T47D (cell line): ENCODE results near the gene FNDC3B.

ENCODE experiments used
- DNase-seq, 2 experiments: peaks; one replicate each; pipeline versions ENCODE4 v3.0.0 to v3.0.0-alpha.2; 2011 to 2012; ENCODE audit warnings: low read depth in 1 of 2, low spot score in 1 of 2
- JUND ChIP-seq: IDR thresholded peaks from 2 replicates; pipeline ENCODE4 v1.6.1; 2012; ENCODE audit warnings: low read depth
- in situ Hi-C: cut with HindIII; loops from 2 replicates; pipeline ENCODE4 v1.10.0; 2016; ENCODE audit warnings: low sequenced_read_pairs, low pct_unique_long_range_greater_than_20kb

The FNDC3B gene

DNA sequence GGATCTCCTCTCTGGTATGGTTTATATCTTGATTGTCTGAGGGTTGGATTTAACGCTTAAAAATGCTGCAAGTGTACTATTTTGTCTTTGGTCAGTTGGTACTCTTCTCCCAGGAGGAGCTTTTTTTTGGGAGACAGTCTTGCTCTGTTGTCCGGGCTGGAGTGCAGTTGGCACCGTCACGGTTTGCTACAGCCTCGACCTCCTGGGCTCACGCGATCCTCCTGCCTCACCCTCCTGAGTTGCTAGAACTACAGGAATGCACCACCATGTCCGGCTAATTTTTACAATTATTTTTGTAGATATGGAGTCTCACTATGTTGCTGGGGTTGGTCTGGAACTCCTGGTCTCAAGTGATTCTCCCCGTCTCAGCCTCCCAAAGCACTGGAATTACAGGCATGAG is 89.5 kb downstream of the FNDC3B start:
- no peak for TF ChIP-seq JUND
- DNase-seq = no peak
- in situ Hi-C loops = no loop called here

DNA sequence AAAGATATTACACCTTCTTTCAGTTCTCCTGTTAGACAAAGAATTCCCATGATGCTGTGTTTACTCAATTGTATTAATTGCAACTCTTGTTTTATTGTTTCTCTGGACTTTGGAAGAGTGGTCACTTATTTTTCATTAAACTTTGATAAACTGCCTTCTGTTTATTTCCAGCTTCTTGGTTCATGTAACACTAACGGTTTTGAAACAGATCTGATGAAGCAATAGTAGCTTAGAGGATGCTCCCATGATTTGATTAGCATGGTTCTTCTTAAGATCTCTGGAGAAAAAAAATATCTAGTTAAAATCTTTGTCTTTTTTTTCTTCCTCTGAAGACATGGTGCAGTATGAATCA is 90.1 kb downstream of the FNDC3B start:
- in situ Hi-C loops = no loop called here
- TF ChIP-seq JUND = no peak
- DNase-seq = no peak

DNA sequence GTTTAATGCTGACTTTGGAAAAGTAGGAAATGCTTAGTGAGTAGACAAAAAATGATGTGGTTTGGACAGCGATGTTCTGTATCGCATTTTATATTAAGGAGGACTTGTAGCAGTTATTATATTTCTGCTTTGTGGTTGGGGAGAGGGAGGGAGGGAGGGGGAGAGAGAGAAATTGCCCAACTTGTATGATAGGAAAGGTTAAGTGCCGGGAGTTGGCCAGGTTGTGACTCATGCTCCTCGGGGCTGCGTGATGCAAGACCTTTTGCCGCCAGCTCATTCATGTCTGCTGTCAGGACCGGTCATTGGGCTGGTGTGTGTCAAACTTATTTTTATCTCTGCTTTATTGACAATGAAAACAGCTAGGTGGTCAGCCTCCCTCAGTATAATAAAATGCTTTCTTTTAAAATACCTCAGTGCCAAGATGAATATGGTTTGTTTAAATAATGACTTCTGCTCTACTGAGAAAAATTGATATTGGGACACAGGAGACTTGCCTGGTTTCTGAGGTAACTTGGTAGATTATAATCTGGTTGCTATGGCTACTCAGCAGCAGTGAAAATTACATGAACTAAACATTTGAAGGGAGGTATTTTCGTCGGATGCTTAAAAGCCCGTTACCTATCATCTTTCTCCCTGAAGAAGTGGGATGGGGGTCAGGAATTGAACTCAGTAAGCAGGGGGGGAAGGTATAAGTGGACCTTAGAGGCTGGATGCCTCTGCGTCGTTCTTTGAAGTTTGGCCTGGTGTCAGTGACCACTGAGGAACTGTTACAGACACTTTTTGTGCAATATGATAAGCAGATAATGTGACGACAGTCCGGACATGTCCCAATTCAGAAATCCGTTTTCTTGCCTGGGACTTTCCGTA is 90.7 kb downstream of the FNDC3B start:
- in situ Hi-C loops = no loop called here
- DNase-seq = peak in 1 of 2 experiments; percentile 61
- TF ChIP-seq JUND = no peak

DNA sequence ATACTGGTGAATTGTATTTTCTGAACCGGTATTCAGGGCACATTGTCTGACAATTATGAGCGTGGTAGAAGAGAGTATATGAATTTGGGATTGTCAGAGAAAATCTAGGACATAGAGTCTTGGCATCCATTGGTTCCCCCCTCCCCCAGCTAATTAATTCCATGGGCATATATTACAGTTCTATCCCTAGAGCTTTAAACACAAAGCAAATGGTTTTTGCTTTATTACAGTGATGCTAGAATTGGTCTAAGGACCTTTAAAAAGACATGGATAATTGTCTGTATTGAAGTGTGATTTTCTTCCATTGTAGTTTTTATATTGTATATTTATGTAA is 91.3 kb downstream of the FNDC3B start:
- DNase-seq = no peak
- in situ Hi-C loops = no loop called here
- TF ChIP-seq JUND = no peak

DNA sequence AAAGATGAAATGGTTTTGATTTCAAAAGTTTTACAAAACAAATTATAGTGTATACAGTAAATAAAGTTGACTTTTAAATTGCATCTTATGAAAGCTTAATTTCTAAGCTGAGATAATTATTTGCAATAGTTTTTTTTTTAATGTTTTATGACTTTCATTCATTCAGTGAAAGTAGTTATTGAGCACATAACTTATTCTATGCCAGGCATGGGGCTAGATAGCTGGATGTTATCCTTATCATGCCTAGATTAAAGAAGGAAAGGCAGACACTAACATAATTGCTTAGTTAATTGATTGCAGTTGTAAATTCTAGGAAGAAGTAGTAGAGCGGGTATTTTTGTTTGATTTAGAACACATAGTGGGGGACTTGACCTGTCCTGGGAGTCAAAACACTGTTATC is 92.4 kb downstream of the FNDC3B start:
- DNase-seq = no peak
- no peak for TF ChIP-seq JUND
- in situ Hi-C loops = no loop called here

GRCh38 chr3:172132159-172132586 is 92.8 kb downstream of the FNDC3B start:
- no peak for TF ChIP-seq JUND
- DNase-seq = no peak
- in situ Hi-C loops = no loop called here

DNA sequence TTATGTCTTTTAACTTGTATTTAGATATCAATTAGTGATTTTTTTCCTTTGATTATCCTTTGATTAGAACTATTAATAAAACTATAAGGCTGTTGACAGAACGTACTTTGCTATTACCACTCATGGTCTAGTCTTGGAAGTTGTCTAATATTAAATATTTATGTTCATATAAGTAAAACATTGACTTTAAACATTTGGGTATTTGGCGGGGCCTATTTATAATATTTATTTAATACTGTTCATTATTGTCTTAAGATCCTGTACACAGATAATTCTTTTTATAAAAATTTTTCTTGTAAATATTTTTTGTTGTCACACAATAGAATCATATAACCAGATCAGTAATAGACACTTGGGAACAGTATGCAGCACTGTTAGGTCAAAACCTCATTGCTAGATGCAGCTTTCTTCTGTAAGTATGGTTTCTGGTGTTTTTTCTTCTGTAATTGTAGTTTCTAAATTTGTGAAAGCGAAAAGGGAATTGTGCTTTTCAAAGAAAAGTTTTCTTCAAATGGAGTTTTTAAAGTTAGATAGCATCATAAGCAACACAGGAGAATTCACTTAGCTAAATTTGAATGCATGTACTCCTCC is 93.4 kb downstream of the FNDC3B start:
- in situ Hi-C loops = no loop called here
- peak; percentile 22; the same call in 1 of the 2 replicates for TF ChIP-seq JUND
- DNase-seq = peak in 1 of 2 experiments; percentile 47

DNA sequence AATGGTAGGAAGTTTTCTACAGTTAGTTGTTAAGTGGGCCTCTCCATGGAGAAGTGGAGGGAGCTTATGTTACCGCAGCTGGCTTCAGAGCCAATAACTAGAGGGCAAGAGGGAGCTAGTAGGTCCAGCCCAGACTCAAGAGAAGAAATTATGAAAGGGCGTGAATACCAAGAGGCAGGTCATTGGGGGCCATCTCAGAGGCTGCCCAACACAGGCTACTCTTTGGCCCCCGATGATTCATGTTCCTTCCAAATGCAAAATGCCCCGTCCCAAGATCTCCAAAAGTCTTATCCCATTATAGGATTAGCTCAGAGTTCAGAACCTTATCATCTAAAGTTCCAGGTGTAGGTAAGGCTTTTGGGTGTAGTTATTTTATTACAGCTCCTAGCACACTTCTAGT is 94.5 kb downstream of the FNDC3B start:
- TF ChIP-seq JUND = no peak
- no peak for DNase-seq
- in situ Hi-C loops = no loop called here

- in situ Hi-C loops = no loop called here
- DNase-seq = no peak
- TF ChIP-seq JUND = no peak
These were observed 95.0 kb downstream of the FNDC3B start for GRCh38 chr3:172134352-172134751.

DNA sequence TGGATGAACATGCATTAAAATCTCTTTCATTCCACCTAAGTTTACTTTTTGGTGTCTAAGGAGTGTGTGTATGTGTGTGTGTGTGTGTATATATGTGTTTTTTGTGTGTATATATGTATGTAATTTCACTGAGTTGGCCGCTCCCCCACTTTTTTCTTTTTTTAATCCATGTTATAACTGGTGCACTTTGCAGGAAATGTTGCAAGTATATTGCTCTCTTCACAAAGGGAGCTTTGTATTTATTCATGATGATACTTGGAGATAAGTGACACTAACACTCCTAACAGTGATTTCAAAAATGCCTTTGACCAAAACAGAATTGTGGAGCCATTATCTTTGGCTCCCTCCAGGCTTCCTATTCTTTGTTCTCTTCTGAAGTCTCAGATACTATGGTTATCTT is 95.8 kb downstream of the FNDC3B start:
- DNase-seq = no peak
- in situ Hi-C loops = no loop called here
- TF ChIP-seq JUND = no peak

GRCh38 chr3:172135820-172136219 is 96.4 kb downstream of the FNDC3B start:
- peak in 1 of 2 experiments; percentile 48 for DNase-seq
- no peak for TF ChIP-seq JUND
- in situ Hi-C loops = no loop called here

DNA sequence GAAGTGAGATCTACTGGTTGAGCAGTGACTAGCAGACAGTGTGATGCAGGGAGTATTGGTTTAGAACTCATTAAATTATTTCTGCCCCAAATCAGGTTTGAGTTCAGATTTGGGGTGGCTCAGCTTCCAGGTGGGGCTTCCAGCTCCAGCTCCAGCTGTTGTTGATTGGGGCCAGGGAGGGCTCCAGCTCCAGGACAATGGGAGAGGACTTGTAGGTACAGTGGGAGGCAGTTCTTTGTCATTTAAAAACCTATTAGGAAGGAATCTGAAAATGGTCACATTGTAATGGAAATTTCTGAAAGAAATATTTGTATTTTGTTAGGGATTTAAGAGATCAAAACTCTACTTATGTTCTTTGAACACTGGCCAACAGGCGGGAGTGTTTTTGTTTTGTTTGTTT is 97.0 kb downstream of the FNDC3B start:
- DNase-seq = no peak
- TF ChIP-seq JUND = no peak
- in situ Hi-C loops = no loop called here

- peak; percentile 84; the same call in 1 of the 2 replicates for TF ChIP-seq JUND
- DNase-seq = peak in 1 of 2 experiments; percentile 60
These were observed 98.2 kb downstream of the FNDC3B start for GRCh38 chr3:172137287-172138192.

More at GRCh38 chr3:172137287-172138192, 98.2 kb downstream of the FNDC3B start:
- in situ Hi-C loops = no loop called here
